PC-3 (cell line): Measurements from ENCODE around the gene HAND2. TPM values are rescaled to one million over a fixed set of nuclear protein-coding genes. Genes with fewer than 3 reads are reported as not detected.

ENCODE experiments used
- ATAC-seq: fragments of 200-7000 bp; cut with Tn5 transposase; 2 replicates; pipeline ENCODE4 v1.9.1; 2020; ENCODE audit warnings: mild to moderate bottlenecking, moderate library complexity
- BruUV-seq: library from RNA; stranded (reverse); fragments of 400-500 nt; replicated peaks from 2 replicates; lab custom pipeline; 2021; lab: Mats Ljungman, UMichigan
- CTCF ChIA-PET: fragments of 300-600 bp; sonication (Branson Sonifier 250); formaldehyde crosslinking; loops from one replicate; lab custom pipeline; 2022; ENCODE audit warnings: antibody characterized with exemption; lab: Charles Lee
- POLR2A ChIA-PET: fragments of 300-600 bp; sonication (Branson Sonifier 250); formaldehyde crosslinking; loops from one replicate; lab custom pipeline; 2022; ENCODE audit warnings: antibody characterized with exemption; ENCODE audit not compliant: unreplicated experiment; lab: Charles Lee
- DNase-seq: peaks from one replicate; pipeline ENCODE4 v3.0.0-alpha.2; 2015
- H2AFZ ChIP-seq: fragments of 300-600 bp; sonication (generic); 2 replicates; pipeline ENCODE4 v1.6.0; 2016; ENCODE audit warnings: antibody characterized with exemption, low read length
- H3F3A ChIP-seq: fragments of 300-600 bp; sonication (generic); one replicate; pipeline ENCODE4 v1.6.0; 2017; ENCODE audit warnings: antibody characterized with exemption, low read length, control low read depth, mild to moderate bottlenecking; ENCODE audit not compliant: unreplicated experiment
- H3K27ac ChIP-seq: fragments of 300-600 bp; sonication (generic); 2 replicates; pipeline ENCODE4 v1.5.1; 2016; ENCODE audit warnings: mild to moderate bottlenecking, low read length
- H3K27me3 ChIP-seq: fragments of 300-600 bp; sonication (generic); 2 replicates; pipeline ENCODE4 v1.6.1; 2016; ENCODE audit warnings: low read length, mixed read lengths
- H3K36me3 ChIP-seq: fragments of 300-600 bp; sonication (generic); 2 replicates; pipeline ENCODE4 v1.6.1; 2016; ENCODE audit warnings: low read depth, mixed run types, low read length, mixed read lengths
- H3K4me1 ChIP-seq: fragments of 300-600 bp; sonication (generic); 2 replicates; pipeline ENCODE4 v1.5.1; 2016; ENCODE audit warnings: low read length; ENCODE audit not compliant: insufficient read depth
- H3K4me2 ChIP-seq: fragments of 300-600 bp; sonication (generic); 2 replicates; pipeline ENCODE4 v1.6.0; 2016; ENCODE audit warnings: low read length
- H3K4me3 ChIP-seq: fragments of 300-600 bp; sonication (generic); 2 replicates; pipeline ENCODE4 v1.5.1; 2016; ENCODE audit warnings: mild to moderate bottlenecking, low read length, mixed read lengths
- H3K79me2 ChIP-seq: fragments of 300-600 bp; sonication (generic); 2 replicates; pipeline ENCODE4 v1.6.1; 2017; ENCODE audit warnings: low read length, mixed read lengths
- H3K9ac ChIP-seq: fragments of 300-600 bp; sonication (generic); 2 replicates; pipeline ENCODE4 v1.6.0; 2016; ENCODE audit warnings: mild to moderate bottlenecking, low read length
- H3K9me2 ChIP-seq: fragments of 300-600 bp; sonication (generic); replicated peaks from 2 replicates; pipeline ENCODE4 v1.6.1; 2016; ENCODE audit warnings: mixed run types, low read length, mixed read lengths
- H3K9me3 ChIP-seq: fragments of 300-600 bp; sonication (generic); 2 replicates; pipeline ENCODE4 v1.6.1; 2016; ENCODE audit warnings: low read length, mixed read lengths
- H4K20me1 ChIP-seq: fragments of 300-600 bp; sonication (generic); 2 replicates; pipeline ENCODE4 v1.6.1; 2016; ENCODE audit warnings: low read length, mixed read lengths
- CTCF ChIP-seq: fragments of 300-600 bp; sonication (generic); conservative IDR thresholded peaks from 2 replicates; pipeline ENCODE4 v1.5.1; 2017; ENCODE audit warnings: antibody characterized with exemption, low read depth, mild to moderate bottlenecking, low read length
- EZH2 ChIP-seq: fragments of 300-600 bp; sonication (generic); IDR thresholded peaks from one replicate; pipeline ENCODE4 v1.6.1; 2017; ENCODE audit warnings: antibody characterized with exemption, mild to moderate bottlenecking, low read length; ENCODE audit not compliant: unreplicated experiment
- EZH2phosphoT487 ChIP-seq: fragments of 300-600 bp; sonication (generic); IDR thresholded peaks from 2 replicates; pipeline ENCODE4 v1.6.1; 2018; ENCODE audit warnings: mild to moderate bottlenecking, antibody characterized with exemption, low read length, borderline replicate concordance
- intact Hi-C: fragments of 100-400 bp; cut with micrococcal nuclease; formaldehyde crosslinking; loops from 2 replicates; pipeline ENCODE4 v1.9.0; 2023
- total RNA-seq: library from RNA; depleted of rRNA; stranded (reverse); fragments of >200 nt; gene quantifications from 2 replicates; pipeline ENCODE4 v1.2.3, GENCODE V29; 2014

HAND2 gene
- total RNA-seq, 1 experiment from 2014 or later, result not detected

- H3K9ac ChIP-seq, result no peak overlapping the region
- no TSS peak for BruUV-seq
- ATAC-seq (no peak), DNase-seq (no peak)
- H3K36me3 ChIP-seq, result no peaks in the 10 kb centered on the region
- ChIA-PET CTCF (no interaction called here), POLR2A (no interaction called here)
- no peaks in the 10 kb centered on the region for H3K27me3 ChIP-seq
- H3K27ac ChIP-seq, result no peak overlapping the region
- H4K20me1 ChIP-seq, result no peaks in the 10 kb centered on the region
- H2AFZ ChIP-seq, result no peak overlapping the region
- no peaks in the 10 kb centered on the region for H3K9me3 ChIP-seq
- H3F3A ChIP-seq, result no peaks in the 10 kb centered on the region
- TF ChIP-seq EZH2phosphoT487 (no peak), EZH2 (no peak), CTCF (no peak)
- intact Hi-C loops, result no loop called here
- H3K9me2 ChIP-seq, result no peaks in the 10 kb centered on the region
- H3K79me2 ChIP-seq, result no peaks in the 10 kb centered on the region
- H3K4me1 ChIP-seq, result peaks cover 9% of the 10 kb centered on the region
- H3K4me3 ChIP-seq, result no peak overlapping the region
- H3K4me2 ChIP-seq, result no peak overlapping the region
Measured at GRCh38 chr4:173489514-173489913, 40.5 kb downstream of the HAND2 start.

- no peaks in the 10 kb centered on the region for H3F3A ChIP-seq
- H3K9ac ChIP-seq, result no peak overlapping the region
- no peaks in the 10 kb centered on the region for H3K79me2 ChIP-seq
- no peak for ATAC-seq
- no peaks in the 10 kb centered on the region for H3K9me3 ChIP-seq
- no TSS peak for BruUV-seq
- CTCF ChIA-PET, result interaction anchor here (0.6 kb wide), 1 partner anchor 68 kb away, joined by 3 read pairs; no protein-coding TSS in a partner anchor
- POLR2A ChIA-PET, result no interaction called here
- no peaks in the 10 kb centered on the region for H3K36me3 ChIP-seq
- no peak for DNase-seq
- no peak overlapping the region for H3K4me3 ChIP-seq
- no peaks in the 10 kb centered on the region for H3K9me2 ChIP-seq
- no peaks in the 10 kb centered on the region for H3K27me3 ChIP-seq
- intact Hi-C loops, result no loop called here
- no peak for TF ChIP-seq EZH2
- TF ChIP-seq CTCF, result no peak
- no peak for TF ChIP-seq EZH2phosphoT487
- H2AFZ ChIP-seq, result no peak overlapping the region
- H4K20me1 ChIP-seq, result no peaks in the 10 kb centered on the region
- no peak overlapping the region for H3K4me2 ChIP-seq
- H3K4me1 ChIP-seq, result peaks cover 8% of the 10 kb centered on the region
- H3K27ac ChIP-seq, result no peak overlapping the region
Measured at GRCh38 chr4:173488656-173489055, 41.4 kb downstream of the HAND2 start.

DNA sequence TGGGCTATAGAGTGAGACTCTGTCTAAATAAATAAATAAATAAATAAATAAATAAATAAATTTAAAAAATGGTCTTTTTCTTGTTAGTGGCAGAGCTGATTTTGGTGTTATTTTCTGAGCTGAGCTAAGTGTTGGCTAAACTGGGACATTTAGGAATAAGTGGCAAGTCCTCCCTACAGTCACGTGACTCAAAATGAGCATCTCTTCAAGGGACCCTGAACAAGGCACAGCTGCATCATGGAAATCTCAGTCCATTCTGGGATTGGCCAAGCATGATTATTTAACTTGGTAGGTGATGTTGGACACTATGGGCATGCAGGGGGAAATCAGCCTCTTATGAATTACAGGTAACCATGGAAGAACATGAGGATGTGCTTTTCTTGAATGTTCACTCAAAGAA lies 42.0 kb downstream of the HAND2 start:
- Histone ChIP-seq H3K9ac (no peak overlapping the region), H3K27me3 (no peaks in the 10 kb centered on the region), H3K9me2 (no peaks in the 10 kb centered on the region), H3K79me2 (no peaks in the 10 kb centered on the region), H2AFZ (no peak overlapping the region), H3F3A (no peaks in the 10 kb centered on the region), H3K4me2 (no peak overlapping the region), H4K20me1 (no peaks in the 10 kb centered on the region), H3K27ac (no peak overlapping the region), H3K9me3 (no peaks in the 10 kb centered on the region), H3K4me1 (peaks cover 8% of the 10 kb centered on the region), H3K36me3 (no peaks in the 10 kb centered on the region), H3K4me3 (no peak overlapping the region)
- ChIA-PET CTCF (interaction anchor here (0.6 kb wide), 1 partner anchor 68 kb away, joined by 3 read pairs; no protein-coding TSS in a partner anchor), POLR2A (no interaction called here)
- intact Hi-C loops, result no loop called here
- DNase-seq (no peak), ATAC-seq (no peak)
- no peak for TF ChIP-seq EZH2phosphoT487
- no peak for TF ChIP-seq EZH2
- no peak for TF ChIP-seq CTCF
- no TSS peak for BruUV-seq
